ENCODE measurements around the gene SERPINB6.
A peak's percentile ranks its signal among the peaks of the same experiment; 100 is the strongest.
"Not testable (repeated sequence)": the region's sequence is repeated elsewhere in the genome, so short reads cannot be mapped to it uniquely, and the experiment has no call there.

SERPINB6 gene

DNA sequence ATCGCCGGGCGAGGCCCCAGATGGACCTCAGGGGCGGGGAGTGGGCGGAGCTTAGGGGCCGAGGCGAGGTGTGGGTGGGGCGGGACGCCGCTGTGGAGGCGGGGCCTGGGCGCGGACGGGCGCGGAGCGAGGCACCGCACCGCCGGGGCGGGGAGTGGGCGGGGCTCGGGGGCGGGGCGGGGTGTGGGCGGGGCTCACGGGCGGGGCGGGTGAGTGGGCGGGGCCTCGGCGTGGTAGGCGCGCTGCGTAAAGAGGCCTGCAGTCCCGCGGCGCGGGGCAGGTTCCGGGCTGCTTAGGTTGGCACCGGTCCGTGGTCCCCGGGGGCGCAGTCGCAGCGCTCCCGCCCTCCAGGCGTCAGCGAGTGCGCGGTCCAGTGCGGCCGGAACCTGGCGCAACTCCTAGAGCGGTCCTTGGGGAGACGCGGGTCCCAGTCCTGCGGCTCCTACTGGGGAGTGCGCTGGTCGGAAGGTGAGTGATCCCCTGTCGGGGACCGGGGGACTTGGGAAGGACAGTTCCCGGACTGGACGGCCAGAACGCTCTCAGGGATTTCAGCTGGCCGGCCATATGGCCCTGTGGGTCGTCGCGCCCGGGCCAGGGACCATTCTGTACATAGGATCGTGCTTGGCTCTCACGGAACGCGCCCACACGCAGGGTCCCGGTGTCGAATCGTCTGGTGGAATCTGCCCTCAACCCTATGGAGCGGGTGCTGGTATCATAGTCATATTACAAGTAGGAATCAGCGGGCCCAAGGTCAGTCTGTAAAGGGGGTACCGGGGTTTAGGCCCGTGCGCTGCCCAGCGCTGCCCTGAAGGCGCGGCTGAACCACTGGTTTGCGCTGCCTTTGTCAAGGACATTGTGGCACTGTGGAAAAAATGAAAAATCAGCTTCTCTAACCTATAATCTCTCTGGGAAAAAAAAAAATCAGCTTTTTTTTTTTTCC lies 28.5 kb upstream of the SERPINB6 start, which contains the start of gene NQO2:
Gene NQO2, plus strand, starts transcription at position 277 of the 940 bp plus-strand sequence. CDS start 6,659 bp downstream, outside the sequence.
- TF ChIP-seq, protein P1, sequence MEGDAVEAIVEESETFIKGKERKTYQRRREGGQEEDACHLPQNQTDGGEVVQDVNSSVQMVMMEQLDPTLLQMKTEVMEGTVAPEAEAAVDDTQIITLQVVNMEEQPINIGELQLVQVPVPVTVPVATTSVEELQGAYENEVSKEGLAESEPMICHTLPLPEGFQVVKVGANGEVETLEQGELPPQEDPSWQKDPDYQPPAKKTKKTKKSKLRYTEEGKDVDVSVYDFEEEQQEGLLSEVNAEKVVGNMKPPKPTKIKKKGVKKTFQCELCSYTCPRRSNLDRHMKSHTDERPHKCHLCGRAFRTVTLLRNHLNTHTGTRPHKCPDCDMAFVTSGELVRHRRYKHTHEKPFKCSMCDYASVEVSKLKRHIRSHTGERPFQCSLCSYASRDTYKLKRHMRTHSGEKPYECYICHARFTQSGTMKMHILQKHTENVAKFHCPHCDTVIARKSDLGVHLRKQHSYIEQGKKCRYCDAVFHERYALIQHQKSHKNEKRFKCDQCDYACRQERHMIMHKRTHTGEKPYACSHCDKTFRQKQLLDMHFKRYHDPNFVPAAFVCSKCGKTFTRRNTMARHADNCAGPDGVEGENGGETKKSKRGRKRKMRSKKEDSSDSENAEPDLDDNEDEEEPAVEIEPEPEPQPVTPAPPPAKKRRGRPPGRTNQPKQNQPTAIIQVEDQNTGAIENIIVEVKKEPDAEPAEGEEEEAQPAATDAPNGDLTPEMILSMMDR (IDR thresholded peaks at IDR 0.05; ENCODE audit: low read depth, low read length, missing control alignments), result no peak
- DNase-seq (ENCODE audit: low read depth), result no peak
- peak within 1 kb of the TSS; percentile 80 for H3K4me3 ChIP-seq (ENCODE audit: low read depth, low read length)
- in situ Hi-C loops (cut with HindIII; ENCODE audit: low sequenced_read_pairs), result no loop called here

DNA sequence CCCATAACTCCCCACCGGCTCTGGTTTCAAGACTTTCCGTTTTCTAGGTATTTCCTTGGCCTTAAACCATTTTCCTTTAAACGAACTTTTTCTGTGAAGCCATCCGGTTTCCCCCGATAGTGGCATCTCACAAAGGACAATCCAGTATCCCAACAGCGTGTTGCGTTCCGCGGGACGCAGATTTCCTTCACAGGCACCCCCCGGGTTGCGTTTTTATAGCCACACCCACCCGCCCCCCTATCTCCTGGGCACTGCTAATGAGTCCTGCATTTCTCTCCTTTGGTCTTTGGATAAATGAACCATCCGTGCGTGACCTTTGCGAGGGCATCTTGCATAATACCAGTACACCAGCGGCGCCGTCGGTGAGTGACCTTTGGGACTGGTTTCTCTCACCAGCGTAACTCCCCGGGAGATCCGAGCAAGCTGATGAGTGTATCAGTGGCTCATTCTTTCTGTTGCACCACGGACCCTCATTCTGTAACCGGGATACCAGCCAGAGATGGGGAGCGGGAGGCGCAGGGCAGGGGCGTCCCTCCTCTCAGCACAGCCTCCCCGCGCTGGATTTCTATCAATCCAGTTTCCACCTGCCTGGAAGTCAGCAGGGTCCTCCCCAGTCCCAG lies 27.7 kb upstream of the SERPINB6 start:
- in situ Hi-C loops (cut with HindIII; ENCODE audit: low sequenced_read_pairs), result no loop called here
- no peak for DNase-seq (ENCODE audit: low read depth)
- H3K4me3 ChIP-seq (ENCODE audit: low read depth, low read length), result peak overlapping the region; percentile 56
- TF ChIP-seq, protein P1 (IDR thresholded peaks at IDR 0.05; ENCODE audit: low read depth, low read length, missing control alignments), result no peak

DNA sequence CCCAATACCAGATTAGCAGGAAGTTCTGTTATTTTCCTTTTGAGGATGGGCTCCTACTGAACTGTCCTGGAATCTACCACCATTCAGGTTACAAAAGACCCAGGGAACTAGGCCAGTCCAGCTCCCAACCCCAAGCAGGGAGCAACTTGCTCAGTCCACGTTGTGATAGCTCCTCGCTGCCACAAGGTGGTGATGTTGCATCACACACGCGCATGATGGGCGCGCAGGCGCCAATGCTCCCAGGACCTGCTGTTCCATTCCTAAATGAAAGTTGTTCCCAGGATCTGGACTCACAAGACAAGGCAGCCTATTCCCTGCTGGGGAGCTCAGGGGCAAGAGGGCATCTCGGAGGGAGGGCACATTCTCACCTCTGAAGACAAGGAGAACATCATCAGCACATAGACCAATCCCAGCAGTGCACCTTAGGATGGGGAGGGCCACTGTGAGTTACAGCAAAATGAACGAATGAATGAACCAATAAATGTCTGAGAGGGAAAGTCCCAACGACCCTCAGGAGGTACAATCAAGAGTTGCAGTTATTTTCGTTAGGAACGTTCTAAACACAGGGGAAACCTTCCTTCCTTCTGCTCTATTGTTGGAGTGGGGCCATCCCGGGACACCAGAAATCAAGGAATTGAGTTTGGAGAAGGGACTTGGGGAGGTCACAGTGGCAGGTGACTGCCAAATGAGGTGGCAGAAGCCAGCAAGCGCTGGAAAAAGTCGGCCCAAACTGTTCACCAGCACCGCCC lies 27.1 kb upstream of the SERPINB6 start:
- peak overlapping the region; percentile 56 for H3K4me3 ChIP-seq (ENCODE audit: low read depth, low read length)
- DNase-seq (ENCODE audit: low read depth); in situ Hi-C loops (cut with HindIII; ENCODE audit: low sequenced_read_pairs): not testable (repeated sequence)
- TF ChIP-seq, protein P1 (IDR thresholded peaks at IDR 0.05; ENCODE audit: low read depth, low read length, missing control alignments), result peak; percentile 46

DNA sequence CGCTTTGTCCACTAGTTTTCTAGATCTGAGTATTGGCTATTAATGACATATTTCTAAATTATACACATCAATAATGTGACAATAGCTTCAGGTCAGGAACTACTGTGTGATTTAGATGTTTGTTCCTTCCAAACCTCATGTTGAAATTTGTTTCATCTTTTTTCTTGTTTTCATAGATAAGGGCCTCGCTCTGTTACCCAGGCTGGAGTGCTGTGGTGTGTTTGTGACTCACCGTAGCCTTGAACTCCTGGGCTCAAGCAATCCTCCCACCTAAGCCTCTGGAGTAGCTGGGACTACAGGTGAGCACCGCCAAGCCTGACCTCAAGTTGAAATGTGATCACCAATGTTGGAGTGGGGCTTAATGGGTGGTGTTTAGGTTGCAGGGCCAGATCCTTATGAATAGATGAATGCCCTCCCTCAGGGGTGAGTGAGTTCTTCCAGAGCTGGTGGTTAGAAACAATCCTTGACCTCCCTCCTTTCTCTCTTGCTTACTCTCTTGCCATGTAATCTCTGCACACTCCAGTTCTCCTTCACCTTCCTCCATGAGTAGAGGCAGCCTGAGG lies 22.5 kb upstream of the SERPINB6 start:
- in situ Hi-C loops (cut with HindIII; ENCODE audit: low sequenced_read_pairs), result no loop called here
- no peak for DNase-seq (ENCODE audit: low read depth)
- TF ChIP-seq, protein P1 (IDR thresholded peaks at IDR 0.05; ENCODE audit: low read depth, low read length, missing control alignments), result no peak
- H3K4me3 ChIP-seq (ENCODE audit: low read depth, low read length), result no peak overlapping the region

DNA sequence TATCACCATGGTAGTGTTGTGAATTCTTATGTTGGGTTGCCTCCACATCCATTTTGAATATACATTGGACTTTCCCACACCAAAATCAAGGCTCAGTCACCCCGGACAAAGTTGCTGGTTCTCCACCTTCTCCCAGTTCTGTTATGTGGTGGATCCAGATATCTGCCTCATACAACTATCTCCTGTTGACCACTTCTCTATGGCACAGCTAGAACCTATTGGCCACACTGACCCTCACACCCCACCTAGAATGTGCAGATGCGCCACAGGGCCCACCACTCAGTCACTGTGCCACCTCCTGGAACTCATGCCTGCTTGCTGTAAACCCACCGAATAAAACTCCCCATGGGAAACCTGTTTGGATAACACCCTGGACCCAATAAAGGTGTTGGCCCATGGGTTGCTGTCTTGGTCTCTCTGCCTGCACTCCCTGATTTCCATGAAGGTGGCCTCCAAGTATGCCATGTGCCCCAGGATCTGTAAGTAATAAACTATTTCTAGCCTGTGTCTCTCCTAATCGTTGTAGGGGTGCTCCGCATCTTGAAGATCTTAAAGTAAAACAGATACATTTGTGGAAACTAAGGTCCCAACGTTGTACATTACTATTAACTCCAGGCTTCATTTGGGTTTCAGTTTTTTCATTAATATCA lies 21.1 kb upstream of the SERPINB6 start:
- TF ChIP-seq, protein P1 (IDR thresholded peaks at IDR 0.05; ENCODE audit: low read depth, low read length, missing control alignments), result no peak
- in situ Hi-C loops (cut with HindIII; ENCODE audit: low sequenced_read_pairs), result no loop called here
- DNase-seq (ENCODE audit: low read depth), result no peak
- no peak overlapping the region for H3K4me3 ChIP-seq (ENCODE audit: low read depth, low read length)
